ENCODE data around the gene GJD3. TPM values are rescaled to one million over a fixed set of nuclear protein-coding genes. Genes with fewer than 3 reads are reported as not detected.
A peak's percentile ranks its signal among the peaks of the same experiment; 100 is the strongest.

Gene GJD3
- total and polyA plus RNA-seq, 8 donors, result 0.55 to 1.2 TPM; not detected in 6

- no peak for DNase-seq
- Histone ChIP-seq H3K9me3 (no peaks in the 10 kb centered on the region), H3K36me3 (no peaks in the 10 kb centered on the region), H3K4me3 (peak overlapping the region; percentile 54 to 79 (median 62)), H3K4me1 (peaks cover 9 to 47% (median 33%) of the 10 kb centered on the region in 4 donors), H3K27me3 (peaks cover 0 to 28% (median 0%) of the 10 kb centered on the region in 3 donors), H3K27ac (peak overlapping the region in 1 of 5 donors; percentile 50)
- intact Hi-C loops (cut with DNase I; ENCODE audit: low total_unique reads), result loop anchor here (10.0 kb wide), 1 partner anchor 73 kb away; no protein-coding TSS in a partner anchor
- TF ChIP-seq POLR2A (IDR thresholded peaks at IDR 0.05) (no peak), POLR2AphosphoS5 (IDR thresholded peaks at IDR 0.05) (no peak), EP300 (IDR thresholded peaks at IDR 0.05) (no peak)
- TF ChIP-seq, protein P1, sequence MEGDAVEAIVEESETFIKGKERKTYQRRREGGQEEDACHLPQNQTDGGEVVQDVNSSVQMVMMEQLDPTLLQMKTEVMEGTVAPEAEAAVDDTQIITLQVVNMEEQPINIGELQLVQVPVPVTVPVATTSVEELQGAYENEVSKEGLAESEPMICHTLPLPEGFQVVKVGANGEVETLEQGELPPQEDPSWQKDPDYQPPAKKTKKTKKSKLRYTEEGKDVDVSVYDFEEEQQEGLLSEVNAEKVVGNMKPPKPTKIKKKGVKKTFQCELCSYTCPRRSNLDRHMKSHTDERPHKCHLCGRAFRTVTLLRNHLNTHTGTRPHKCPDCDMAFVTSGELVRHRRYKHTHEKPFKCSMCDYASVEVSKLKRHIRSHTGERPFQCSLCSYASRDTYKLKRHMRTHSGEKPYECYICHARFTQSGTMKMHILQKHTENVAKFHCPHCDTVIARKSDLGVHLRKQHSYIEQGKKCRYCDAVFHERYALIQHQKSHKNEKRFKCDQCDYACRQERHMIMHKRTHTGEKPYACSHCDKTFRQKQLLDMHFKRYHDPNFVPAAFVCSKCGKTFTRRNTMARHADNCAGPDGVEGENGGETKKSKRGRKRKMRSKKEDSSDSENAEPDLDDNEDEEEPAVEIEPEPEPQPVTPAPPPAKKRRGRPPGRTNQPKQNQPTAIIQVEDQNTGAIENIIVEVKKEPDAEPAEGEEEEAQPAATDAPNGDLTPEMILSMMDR (IDR thresholded peaks at IDR 0.05), result no peak
- WGBS, 5 donors, result 66 to 69% (median 67%) methylated on average over 20 to 24 of the region's 24 CpGs
These were observed 2.4 kb downstream of the GJD3 start for GRCh38 chr17:40361925-40362695.

DNA sequence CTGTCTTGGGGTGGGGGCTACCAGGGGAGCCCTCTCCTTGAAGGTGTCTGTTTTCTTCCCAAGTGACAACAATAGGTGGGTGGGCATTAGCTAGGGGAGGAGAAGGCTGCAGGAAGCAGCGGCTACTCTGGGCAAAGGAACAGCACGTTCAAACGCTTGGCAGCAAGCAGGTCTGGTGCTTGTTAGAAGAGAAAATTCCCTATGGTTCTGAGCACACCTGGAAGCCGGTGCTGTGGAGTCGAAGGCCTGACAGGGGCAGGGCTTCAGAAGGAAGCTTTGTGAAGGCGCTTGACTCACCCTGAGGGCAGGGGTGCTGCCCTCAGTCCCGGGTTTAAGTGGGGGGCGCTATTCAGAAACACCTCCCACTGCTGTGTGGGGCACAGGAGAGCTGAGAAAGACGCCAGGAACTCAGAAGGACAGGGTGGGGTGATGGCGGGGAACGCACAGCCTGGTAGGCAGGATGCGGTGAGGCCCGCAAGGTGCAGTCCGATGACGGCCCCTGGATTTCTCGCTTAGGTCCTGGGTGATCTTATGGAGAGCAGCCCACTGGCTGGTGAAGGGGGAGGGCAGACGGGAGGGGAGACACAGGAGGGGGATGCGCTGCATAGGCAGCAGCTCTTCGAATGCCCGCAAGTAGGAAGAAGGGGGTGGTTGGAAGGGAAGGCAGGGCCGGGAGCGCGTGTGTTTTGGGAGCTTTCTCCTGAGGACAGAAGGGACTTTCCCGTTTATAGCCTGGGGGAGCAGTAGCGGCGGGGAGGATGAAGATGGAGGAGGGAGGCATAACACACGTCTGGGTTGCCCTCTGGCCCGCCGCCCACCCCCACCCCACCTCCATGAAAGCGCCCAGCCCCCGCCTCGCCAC, 3.2 kb downstream of the GJD3 start:
- Histone ChIP-seq H3K27ac (no peak overlapping the region), H3K4me3 (no peak overlapping the region), H3K9me3 (no peaks in the 10 kb centered on the region), H3K27me3 (peaks cover 0 to 28% (median 0%) of the 10 kb centered on the region in 3 donors), H3K4me1 (peaks cover 9 to 48% (median 37%) of the 10 kb centered on the region in 4 donors), H3K36me3 (peaks cover 3 to 6% (median 5%) of the 10 kb centered on the region in 4 donors)
- WGBS, 5 donors, result 63 to 74% (median 66%) methylated on average over 32 of the region's 32 CpGs
- no peak for DNase-seq
- intact Hi-C loops (cut with DNase I; ENCODE audit: low total_unique reads), result loop anchor here (10.0 kb wide), 1 partner anchor 74 kb away; no protein-coding TSS in a partner anchor
- no peak for TF ChIP-seq EP300 (IDR thresholded peaks at IDR 0.05)
- no peak for TF ChIP-seq POLR2A (IDR thresholded peaks at IDR 0.05)
- TF ChIP-seq, protein P1 (IDR thresholded peaks at IDR 0.05), result no peak
- no peak for TF ChIP-seq POLR2AphosphoS5 (IDR thresholded peaks at IDR 0.05)

- Histone ChIP-seq H3K9me3 (no peaks in the 10 kb centered on the region), H3K27me3 (peaks cover 0 to 28% (median 0%) of the 10 kb centered on the region in 3 donors), H3K4me3 (no peak overlapping the region), H3K36me3 (peaks cover 14 to 18% (median 17%) of the 10 kb centered on the region in 4 donors), H3K4me1 (peaks cover 16 to 60% (median 46%) of the 10 kb centered on the region in 4 donors), H3K27ac (no peak overlapping the region)
- TF ChIP-seq, protein P1 (IDR thresholded peaks at IDR 0.05), result no peak
- TF ChIP-seq POLR2A (IDR thresholded peaks at IDR 0.05), result no peak
- TF ChIP-seq EP300 (IDR thresholded peaks at IDR 0.05), result no peak
- no peak for TF ChIP-seq POLR2AphosphoS5 (IDR thresholded peaks at IDR 0.05)
- no peak for DNase-seq
- intact Hi-C loops (cut with DNase I; ENCODE audit: low total_unique reads), result loop anchor here (10.0 kb wide), 1 partner anchor 75 kb away; no protein-coding TSS in a partner anchor
- WGBS, 5 donors, result 85 to 89% (median 87%) methylated on average over 8 of the region's 8 CpGs
These were observed 4.4 kb downstream of the GJD3 start for GRCh38 chr17:40360091-40360490.
